HG03565 (cell line): ENCODE measurements around the gene NUDT8.
"Not testable (repeated sequence)": the region's sequence is repeated elsewhere in the genome, so short reads cannot be mapped to it uniquely, and the experiment has no call there.

Experiments
- ATAC-seq: cut with Tn5 transposase; IDR thresholded peaks from one replicate; pipeline ENCODE4 v1.9.1; 2021; ENCODE audit warnings: mild to moderate bottlenecking, moderate library complexity; ENCODE audit not compliant: unreplicated experiment

Gene NUDT8

GRCh38 chr11:67596753-67597300 lies 32.9 kb downstream of the NUDT8 start:
- ATAC-seq = no peak

DNA sequence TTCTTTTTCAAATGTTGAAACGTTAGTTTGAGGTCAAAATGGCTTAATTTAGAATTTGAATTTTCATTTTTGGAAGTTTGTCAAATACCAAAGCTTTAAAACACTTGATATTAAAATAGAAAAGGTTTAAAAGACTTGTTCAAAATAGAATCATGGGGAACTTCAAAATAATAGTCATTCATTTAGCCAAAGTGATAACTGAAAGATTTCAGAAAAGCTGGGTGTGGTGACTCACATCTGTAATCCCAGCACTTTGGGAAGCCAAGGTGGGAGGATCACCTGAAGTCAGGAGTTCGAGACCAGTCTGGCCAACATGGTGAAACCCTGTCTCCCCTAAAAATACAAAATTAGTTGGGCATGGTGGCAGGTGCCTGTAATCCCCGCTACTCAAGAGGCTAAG lies 35.3 kb downstream of the NUDT8 start:
- ATAC-seq = no peak

DNA sequence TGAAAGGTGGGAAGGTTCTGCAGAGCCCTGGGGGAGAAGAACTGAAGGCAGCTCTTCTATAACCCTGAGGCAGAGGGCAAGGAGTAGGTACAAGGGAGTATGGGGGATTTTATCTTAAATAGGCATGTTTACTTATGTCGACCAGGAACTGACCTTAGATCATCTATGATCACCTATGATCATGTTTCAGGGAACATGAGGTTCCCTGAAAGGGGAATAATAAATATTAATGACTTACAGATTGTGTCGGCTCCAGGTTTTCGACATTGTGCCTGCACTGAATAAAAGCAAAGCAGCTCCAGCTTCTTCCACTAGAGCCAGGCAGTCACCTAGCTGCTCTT lies 36.2 kb downstream of the NUDT8 start:
- ATAC-seq = no peak

- ATAC-seq = no peak
Observed at GRCh38 chr11:67592880-67593564, 36.7 kb downstream of the NUDT8 start.

GRCh38 chr11:67588899-67589415 lies 40.8 kb downstream of the NUDT8 start:
- ATAC-seq = not testable (repeated sequence)

- ATAC-seq = peak; percentile 32
Observed at GRCh38 chr11:67588136-67588503, 41.6 kb downstream of the NUDT8 start.

DNA sequence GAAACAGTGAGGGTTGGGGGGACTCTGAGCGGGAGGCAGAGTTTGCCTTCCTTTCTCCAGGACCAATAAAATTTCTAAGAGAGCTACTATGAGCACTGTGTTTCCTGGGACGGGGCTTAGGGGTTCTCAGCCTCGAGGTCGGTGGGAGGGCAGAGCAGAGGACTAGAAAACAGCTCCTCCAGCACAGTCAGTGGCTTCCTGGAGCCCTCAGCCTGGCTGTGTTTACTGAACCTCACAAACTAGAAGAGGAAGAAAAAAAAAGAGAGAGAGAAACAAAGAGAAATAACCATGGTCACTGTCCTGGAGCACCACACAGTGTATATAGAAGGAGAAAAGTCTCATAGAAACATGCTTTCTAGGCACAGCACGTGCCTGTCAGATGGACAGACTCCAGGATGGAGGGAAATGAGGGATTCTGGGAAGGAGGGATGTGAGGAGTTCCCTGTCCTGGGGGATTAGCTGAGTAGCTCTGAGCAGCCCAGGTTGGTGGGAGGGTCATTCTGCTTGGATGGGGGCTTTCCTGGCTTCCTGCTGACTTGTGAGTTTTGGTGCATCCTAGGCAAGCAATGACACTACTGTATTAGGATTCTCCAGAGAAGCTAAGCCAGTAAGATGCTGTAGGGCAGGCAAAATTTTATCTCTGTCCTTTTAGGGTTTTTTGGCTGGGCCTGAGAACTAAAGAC lies 43.0 kb downstream of the NUDT8 start:
- no peak for ATAC-seq

DNA sequence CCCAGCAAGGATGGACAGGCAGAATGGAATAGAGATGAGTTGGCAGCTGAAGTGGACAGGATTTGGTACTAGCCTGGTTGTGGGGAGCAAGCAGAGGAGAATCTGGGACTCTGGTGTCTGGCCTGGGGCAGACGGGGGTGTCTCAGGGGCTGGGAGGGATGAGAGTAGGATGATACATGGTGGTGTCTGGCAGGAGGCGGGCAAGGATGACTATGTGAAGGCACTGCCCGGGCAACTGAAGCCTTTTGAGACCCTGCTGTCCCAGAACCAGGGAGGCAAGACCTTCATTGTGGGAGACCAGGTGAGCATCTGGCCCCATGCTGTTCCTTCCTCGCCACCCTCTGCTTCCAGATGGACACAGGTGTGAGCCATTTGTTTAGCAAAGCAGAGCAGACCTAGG lies 43.8 kb downstream of the NUDT8 start:
- ATAC-seq = no peak

DNA sequence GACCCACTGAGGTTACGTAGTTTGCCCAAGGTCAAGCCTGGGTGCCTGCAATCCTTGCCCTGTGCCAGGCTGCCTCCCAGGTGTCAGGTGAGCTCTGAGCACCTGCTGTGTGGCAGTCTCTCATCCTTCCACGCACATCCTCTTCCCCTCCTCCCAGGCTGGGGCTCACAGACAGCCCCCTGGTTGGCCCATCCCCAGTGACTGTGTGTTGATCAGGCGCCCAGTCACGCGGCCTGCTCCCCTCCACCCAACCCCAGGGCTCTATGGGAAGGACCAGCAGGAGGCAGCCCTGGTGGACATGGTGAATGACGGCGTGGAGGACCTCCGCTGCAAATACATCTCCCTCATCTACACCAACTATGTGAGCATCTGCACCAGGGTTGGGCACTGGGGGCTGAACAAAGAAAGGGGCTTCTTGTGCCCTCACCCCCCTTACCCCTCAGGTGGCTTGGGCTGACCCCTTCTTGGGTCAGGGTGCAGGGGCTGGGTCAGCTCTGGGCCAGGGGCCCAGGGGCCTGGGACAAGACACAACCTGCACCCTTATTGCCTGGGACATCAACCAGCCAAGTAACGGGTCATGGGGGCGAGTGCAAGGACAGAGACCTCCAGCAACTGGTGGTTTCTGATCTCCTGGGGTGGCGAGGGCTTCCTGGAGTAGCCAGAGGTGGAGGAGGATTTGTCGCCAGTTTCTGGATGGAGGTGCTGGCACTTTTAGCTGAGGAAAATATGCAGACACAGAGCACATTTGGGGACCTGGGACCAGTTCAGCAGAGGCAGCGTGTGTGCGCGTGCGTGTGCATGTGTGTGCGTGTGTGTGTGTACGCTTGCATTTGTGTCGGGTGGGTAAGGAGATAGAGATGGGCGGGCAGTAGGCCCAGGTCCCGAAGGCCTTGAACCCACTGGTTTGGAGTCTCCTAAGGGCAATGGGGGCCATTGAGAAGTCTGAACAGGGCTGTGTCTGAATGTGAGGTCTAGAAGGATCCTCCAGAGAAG lies 44.6 kb downstream of the NUDT8 start:
- ATAC-seq = no peak

DNA sequence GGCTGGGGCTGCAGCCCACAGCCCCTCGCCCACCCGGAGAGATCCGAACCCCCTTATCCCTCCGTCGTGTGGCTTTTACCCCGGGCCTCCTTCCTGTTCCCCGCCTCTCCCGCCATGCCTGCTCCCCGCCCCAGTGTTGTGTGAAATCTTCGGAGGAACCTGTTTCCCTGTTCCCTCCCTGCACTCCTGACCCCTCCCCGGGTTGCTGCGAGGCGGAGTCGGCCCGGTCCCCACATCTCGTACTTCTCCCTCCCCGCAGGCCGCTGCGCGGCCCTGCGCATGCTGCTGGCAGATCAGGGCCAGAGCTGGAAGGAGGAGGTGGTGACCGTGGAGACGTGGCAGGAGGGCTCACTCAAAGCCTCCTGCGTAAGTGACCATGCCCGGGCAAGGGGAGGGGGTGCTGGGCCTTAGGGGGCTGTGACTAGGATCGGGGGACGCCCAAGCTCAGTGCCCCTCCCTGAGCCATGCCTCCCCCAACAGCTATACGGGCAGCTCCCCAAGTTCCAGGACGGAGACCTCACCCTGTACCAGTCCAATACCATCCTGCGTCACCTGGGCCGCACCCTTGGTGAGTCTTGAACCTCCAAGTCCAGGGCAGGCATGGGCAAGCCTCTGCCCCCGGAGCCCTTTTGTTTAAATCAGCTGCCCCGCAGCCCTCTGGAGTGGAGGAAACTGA lies 45.4 kb downstream of the NUDT8 start:
- no peak for ATAC-seq

- peak; percentile 35 for ATAC-seq
Observed at GRCh38 chr11:67583247-67584204, 46.2 kb downstream of the NUDT8 start, which contains the start of gene GSTP1. Gene GSTP1, plus strand, starts transcription at chr11:67583812. Its CDS starts 32 bp downstream, at chr11:67583844.

DNA sequence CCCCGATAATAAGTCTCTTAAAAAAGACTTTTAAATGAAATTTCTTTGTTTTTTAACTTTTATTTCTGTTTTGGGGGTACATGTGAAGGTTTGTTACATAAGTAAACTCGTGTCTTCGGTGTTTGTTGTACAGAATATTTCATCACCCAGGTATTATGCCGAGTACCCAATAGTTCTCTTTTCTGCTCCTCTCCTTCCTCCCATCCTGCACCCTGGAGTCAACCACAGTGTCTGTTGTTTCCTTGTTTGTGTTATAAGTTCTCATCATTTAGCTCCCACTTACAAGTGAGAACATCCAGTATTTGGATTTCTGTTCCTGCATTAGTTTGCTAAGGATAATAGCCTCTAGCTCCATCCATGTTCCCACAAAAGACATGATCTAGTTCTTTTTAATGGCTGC lies 47.7 kb downstream of the NUDT8 start:
- ATAC-seq = no peak

DNA sequence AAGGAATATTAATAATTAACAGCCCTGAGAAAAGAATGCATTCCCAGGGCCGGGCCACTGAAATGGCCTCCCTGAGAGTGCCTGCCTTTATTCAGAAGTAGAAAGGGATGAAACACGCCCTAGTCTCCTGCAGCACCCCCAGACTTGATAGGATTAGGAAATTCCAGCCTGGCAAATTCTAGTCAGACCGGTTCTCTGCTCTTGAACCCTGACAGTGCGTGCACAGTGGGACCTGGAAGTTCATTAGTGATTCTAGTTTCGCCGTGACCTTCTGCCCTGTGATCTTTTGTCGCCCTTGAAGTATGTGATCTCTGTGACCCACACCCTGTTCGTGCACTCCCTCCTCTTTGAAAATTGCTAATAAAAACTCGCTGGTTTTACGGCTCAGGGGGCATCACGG lies 48.3 kb downstream of the NUDT8 start:
- no peak for ATAC-seq

- ATAC-seq = no peak
Observed at GRCh38 chr11:67577951-67578350, 51.8 kb downstream of the NUDT8 start.
